B cell (primary cell): ENCODE data around the gene SDCCAG8.

Experiments used
- CTCF ChIP-seq: fragments of 200-600 bp; IDR thresholded peaks from one replicate; pipeline ENCODE4 v1.8.0; 2022; ENCODE audit warnings: antibody characterized with exemption, mild to moderate bottlenecking
- EZH2 ChIP-seq: IDR thresholded peaks from 2 replicates; pipeline ENCODE4 v1.6.1; 2012; ENCODE audit warnings: borderline replicate concordance, low read depth, mild to moderate bottlenecking, moderate library complexity, low read length; ENCODE audit not compliant: insufficient read depth, poor library complexity, severe bottlenecking

DNA sequence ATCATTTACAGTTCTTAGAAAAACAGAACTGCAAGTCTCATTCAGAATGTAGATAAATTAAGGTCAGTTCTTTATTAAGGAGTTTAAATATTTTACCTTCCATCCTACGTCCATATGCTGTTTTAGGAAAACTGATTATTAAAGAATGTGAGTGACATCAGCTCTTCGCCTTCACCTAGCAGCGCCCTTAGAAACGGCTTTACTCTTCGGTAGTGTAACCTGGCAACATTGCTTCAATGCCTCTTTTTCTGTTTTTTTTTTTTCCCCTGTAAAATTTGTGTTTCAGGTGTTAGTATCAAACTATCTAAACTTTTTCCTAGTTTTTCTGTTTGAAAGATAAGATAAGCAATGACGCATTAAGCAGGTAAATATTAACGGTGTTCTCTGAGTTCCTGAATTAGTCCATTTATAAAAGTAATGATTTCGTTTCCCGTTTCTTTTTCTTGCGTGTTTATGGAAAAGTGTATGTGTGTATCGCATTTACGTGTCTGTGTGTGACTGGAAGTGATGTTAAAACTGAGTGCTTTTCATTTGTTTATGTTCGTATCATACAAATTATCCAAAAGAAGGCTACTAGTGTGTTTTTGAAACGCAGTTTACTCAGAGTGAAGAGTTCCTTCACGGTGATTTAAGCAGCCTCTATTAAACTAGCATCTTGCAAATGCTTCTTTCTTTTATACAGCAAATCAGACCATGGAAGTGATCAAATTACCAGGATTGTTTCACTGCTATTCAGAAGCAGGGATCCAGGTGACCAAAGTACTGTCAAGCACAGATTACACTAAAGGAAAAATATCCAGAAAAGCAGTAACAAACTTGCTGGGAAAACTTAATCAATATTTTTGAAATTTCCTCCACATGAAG, 139.0 kb downstream of the SDCCAG8 start:
- no peak for TF ChIP-seq CTCF
- TF ChIP-seq EZH2 = no peak
